Spleen (tissue), 7 donors: ENCODE measurements around the gene C19orf25.

ENCODE experiments used
- POLR2A ChIP-seq, 3 donors: fragments of 450-650 bp; IDR thresholded peaks; one replicate each; pipeline ENCODE4 v1.5.1; 2017; ENCODE audit warnings: antibody characterized with exemption in 3 of 3, mild to moderate bottlenecking in 1 of 3
- TF ChIP-seq, protein P1 (sequence below), 11 experiments: fragments of 200-600 bp in 7 of 11; fragments of 450-650 bp in 4 of 11; sonication (generic) in 4 of 11; IDR thresholded peaks in 8 of 11; conservative IDR thresholded peaks in 3 of 11; 1 replicate in 7 of 11; 2 replicates in 4 of 11; pipeline versions ENCODE4 v1.4.0 to v1.8.0; 2016 to 2021; ENCODE audit warnings: antibody characterized with exemption in 11 of 11, inconsistent platforms in 4 of 11, mild to moderate bottlenecking in 1 of 11
- donor health status: DM: no; HTN: no; CAD: no; lungs with moderate emphysema.
- donor health status: DM: no; HTN: no; CAD: no.
- donor health status: DM: no; HTN: no; CAD: no.

- TF ChIP-seq POLR2A (IDR thresholded peaks at IDR 0.05) = no peak
- TF ChIP-seq, protein P1, sequence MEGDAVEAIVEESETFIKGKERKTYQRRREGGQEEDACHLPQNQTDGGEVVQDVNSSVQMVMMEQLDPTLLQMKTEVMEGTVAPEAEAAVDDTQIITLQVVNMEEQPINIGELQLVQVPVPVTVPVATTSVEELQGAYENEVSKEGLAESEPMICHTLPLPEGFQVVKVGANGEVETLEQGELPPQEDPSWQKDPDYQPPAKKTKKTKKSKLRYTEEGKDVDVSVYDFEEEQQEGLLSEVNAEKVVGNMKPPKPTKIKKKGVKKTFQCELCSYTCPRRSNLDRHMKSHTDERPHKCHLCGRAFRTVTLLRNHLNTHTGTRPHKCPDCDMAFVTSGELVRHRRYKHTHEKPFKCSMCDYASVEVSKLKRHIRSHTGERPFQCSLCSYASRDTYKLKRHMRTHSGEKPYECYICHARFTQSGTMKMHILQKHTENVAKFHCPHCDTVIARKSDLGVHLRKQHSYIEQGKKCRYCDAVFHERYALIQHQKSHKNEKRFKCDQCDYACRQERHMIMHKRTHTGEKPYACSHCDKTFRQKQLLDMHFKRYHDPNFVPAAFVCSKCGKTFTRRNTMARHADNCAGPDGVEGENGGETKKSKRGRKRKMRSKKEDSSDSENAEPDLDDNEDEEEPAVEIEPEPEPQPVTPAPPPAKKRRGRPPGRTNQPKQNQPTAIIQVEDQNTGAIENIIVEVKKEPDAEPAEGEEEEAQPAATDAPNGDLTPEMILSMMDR (IDR thresholded peaks at IDR 0.05 in 8 of 11, conservative IDR thresholded peaks at IDR 0.05 in 3 of 11) = no peak
Measured at GRCh38 chr19:1457892-1458291, 21.1 kb downstream of the C19orf25 start.
